Glomerular visceral epithelial cell (primary cell): Measurements from ENCODE around the gene PARN.
"Not testable (repeated sequence)": the region's sequence is repeated elsewhere in the genome, so short reads cannot be mapped to it uniquely, and the experiment has no call there.

ENCODE experiments used
- DNase-seq: peaks from one replicate; pipeline ENCODE4 v3.0.0-alpha.2; 2016; ENCODE audit errors: extremely low spot score

The PARN gene

DNA sequence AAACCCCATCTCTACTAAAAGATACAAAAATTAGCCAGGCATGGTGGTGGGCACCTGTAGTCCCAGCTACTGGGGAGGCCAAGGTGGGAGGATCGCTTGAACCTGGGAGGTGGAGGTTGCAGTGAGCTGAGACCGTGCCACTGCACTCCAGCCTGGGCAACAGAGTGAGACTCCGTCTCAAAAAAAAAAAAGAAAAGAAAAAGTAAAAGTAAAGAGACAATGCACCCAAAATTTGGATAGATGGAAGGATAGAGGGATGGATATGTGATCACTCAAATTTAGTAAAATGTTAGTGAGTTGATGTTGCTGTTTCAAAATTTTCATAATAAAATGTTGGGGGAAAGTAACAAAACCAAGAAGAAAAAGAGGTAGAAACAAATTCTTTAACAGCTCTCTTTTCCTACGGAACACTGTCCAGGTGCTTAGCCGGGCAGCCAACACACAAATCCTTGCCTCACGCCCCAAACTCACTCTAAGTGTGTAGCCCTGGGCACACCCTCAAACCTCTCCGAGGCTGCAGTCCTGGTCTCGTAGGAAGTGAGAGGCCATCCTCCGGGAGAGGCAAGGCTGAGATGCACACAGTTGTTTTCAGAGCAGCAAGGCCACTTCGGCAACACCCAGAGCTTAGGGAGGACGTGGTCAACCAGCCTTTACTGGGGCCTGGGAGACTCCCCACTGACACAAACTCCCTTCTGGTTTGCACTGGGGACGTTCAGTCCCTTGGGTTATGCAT lies 228.9 kb downstream of the PARN start:
- DNase-seq, result not testable (repeated sequence)

- no peak for DNase-seq
Observed at GRCh38 chr16:14400285-14400977, 229.6 kb downstream of the PARN start.

DNA sequence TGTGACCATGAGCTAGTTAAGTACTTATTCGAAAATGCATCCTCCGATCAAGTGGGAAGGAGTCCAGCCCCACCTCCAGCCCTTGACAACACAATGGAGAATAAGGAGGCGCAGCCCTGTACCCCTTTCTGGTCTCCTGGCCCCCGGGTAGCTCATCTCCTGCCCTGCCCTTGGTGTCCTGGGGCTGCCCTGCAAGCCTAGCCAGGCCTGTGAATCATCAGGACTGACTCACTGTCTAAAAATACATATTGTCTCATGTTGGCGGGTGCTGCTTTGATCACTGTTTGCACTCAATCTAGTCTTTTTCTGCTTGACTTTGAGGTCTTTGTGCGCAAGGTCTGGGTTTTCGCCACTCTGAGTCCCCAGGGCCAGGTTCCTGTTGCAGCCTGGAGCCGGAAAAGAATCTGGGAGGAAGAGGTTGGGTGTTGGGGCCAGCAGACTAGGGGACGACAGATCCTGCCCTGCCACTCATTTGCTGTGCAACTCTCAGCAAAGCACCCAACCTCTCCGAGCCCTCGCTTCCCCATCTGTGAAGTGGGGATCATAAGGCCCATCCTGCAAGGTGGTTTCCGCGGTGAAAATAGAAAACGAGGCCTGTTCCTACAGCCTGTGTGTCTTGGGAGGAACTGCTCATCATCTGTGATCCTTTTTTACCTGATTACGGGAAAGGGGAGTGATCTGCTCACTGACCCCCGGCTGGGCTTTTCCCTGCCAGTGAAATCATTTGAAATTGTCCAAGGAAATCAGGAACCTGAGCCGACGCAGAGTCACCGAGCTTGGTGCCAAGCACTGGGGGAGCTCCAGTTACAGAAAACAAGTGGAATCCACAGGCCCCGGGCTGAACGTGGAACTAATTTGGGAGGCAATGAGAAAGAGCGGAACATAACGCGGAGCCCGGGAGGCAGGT lies 230.4 kb downstream of the PARN start:
- DNase-seq, result peak; percentile 83

DNA sequence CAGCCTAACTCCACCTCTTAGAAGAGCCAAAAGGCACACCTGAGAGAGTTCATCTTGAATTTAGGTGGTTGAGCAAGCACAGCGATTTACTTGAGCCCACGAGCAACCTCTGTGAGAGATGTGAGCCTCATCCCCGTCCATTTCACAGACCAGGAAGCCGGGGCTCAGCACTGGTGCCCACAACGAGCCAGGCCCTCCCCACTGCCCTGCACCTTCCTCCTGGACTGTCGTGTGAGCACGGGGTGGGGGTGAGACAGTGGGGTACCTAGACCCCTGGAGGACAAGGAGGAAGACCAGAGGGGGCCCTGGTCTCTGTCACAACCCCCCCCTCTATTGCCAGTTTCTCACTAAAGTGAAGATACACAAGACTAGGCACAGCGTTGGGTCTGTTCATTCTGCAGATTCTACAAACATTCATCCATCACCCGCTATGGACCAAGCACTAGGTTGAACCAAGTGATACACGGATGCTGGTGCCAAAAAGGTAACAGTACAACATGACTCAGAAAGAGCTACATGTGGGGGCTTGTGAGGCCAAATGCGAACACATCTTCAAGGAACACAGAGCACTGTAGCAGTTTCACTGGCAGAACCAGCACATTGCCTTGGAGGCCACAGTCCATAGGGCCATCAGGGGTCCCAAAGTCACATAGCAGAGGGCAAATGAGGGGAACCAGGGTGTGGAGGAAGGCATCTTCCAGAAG lies 231.9 kb downstream of the PARN start:
- no peak for DNase-seq

DNA sequence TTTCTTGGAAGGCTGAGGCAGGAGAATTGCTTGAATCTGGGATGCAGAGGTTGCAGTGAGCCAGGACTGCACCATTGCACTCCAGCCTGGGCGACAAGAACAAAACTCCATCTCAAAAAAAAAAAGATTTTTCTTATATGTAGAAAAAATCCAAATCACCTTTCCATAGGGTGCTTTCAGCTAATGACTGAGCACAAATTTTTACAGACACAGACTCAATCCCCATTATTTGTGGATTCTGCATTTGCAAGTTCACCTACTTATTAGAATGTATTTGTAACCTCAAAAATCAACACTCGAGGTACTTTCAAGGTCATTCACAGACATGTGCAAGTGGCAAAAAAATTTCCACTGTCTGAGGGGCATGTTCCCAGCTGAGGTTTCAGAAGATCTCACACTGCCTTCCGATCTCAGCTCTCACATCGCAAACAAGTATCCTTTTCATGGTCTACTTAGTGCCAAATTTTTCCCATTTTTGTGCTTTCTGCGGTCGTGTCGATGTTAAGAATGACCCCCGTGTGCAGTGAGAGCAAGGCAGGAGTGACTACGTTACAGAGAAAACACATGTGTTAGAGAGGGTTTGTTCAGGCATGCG lies 234.3 kb downstream of the PARN start:
- not testable (repeated sequence) for DNase-seq

DNA sequence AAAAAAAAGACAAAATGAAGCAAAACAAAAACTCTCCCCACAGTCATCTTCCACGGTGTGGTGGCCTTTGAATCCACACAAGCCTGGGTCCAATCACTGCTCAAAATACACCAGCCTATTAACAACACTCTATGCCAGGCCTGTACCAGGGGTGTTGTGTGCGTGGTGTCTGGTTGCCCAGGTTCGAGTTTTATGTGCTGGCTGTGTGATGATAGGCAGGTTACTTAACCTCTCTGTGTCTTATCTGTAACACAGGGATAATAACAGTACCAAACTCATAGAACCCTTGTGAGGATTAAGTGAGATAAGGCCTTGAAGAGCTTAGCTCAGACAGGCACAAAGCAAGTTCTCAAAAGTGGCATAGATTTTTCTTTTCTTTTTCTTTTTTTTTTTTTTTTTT lies 235.2 kb downstream of the PARN start:
- DNase-seq, result no peak

GRCh38 chr16:14392960-14393359 lies 237.1 kb downstream of the PARN start:
- no peak for DNase-seq

DNA sequence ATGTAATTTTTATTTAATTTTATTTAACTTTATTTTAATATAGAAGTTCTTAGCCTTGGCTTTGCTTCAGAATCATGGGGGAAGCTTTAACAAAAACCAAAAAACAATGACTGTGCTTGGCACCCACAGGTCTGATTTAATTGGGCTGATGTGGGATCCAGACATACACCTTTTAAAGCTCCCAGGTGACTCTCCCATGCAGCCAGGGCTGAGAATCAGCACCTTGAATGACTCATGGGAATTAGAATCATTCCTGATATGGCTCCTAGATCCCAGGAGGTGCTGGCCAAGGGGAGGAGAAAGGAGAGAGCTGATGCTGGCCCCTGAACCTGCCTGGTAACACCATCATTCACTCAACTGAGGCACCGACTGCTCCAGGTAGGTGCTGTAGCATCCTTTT lies 240.7 kb downstream of the PARN start:
- no peak for DNase-seq

DNA sequence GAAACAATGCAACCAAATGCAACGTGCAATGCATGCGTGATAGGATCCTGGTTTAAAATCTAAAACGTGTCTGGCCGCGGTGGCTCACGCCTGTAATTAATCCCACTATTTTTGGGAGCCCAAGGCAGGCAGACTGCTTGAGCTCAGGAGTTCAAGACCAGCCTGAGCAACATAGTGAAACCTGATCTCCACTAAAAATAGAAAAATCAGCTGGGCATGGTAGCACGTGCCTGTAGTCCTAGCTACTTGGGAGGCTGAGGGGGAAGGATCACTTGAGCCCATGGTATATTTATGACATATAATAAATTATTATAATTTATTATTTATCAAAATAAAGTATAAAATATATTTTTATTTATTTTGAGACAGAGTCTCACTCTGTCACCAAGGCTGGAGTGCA lies 241.8 kb downstream of the PARN start:
- DNase-seq, result no peak

- DNase-seq, result no peak
Observed at GRCh38 chr16:14386115-14386514, 243.9 kb downstream of the PARN start.
